MM.1S (cell line): Measurements from ENCODE around the gene CPLX3.

ENCODE experiments used
- CTCF ChIP-seq: fragments of 300-600 bp; sonication (generic); IDR thresholded peaks from 2 replicates; pipeline ENCODE4 v1.5.1; 2016; ENCODE audit warnings: antibody characterized with exemption, low read length, mixed read lengths
- EZH2 ChIP-seq: fragments of 300-600 bp; sonication (generic); optimal IDR thresholded peaks from 2 replicates; pipeline ENCODE3; 2017; ENCODE audit warnings: low read depth, mild to moderate bottlenecking, antibody characterized with exemption, low read length, mixed read lengths

DNA sequence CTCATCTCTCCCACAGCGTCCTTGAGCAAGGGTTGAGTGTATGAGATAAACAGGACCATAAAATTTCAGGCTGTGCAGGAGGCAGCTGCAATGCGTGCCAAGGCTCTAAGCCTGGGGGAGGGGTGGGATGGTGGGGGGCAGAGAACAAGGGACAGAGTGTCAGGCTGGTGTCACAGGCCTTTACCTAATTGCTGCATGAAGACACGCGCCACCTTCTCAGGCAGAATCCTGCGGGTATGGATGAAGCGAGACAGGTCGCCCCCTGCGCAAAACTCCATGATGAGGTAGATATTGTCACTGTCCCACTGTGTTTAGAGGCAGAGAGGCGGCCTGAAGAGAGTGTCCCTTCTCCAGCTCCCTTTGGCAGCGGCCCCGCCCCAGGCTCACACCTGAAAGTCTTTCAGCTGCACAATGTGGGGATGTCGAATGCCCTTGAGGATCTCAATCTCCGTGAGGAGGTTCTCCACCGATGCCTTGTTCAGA, 15.5 kb downstream of the CPLX3 start:
- TF ChIP-seq EZH2, result no peak
- no peak for TF ChIP-seq CTCF
